Mesenchymal stem cell (in vitro differentiated cells and primary cell): Measurements from ENCODE around the gene ZNF410. TPM values are rescaled to one million over a fixed set of nuclear protein-coding genes. Genes with fewer than 3 reads are reported as not detected.

Experiments used
- DNase-seq: peaks from one replicate; pipeline ENCODE4 v3.0.0-alpha.2; 2013
- H2AFZ ChIP-seq: one replicate; pipeline ENCODE4 v1.6.1; 2013; ENCODE audit warnings: low read depth, mild to moderate bottlenecking, control low read depth, inconsistent platforms, low read length, moderate library complexity
- H2AK5ac ChIP-seq: 2 replicates; pipeline ENCODE4 v1.6.1; 2013; ENCODE audit warnings: low read length, moderate library complexity, mild to moderate bottlenecking, inconsistent platforms; ENCODE audit not compliant: severe bottlenecking
- H2BK120ac ChIP-seq: one replicate; pipeline ENCODE4 v1.6.1; 2013; ENCODE audit warnings: low read depth, mild to moderate bottlenecking, inconsistent platforms, low read length, moderate library complexity
- H2BK12ac ChIP-seq, 2 experiments: one replicate each; pipeline ENCODE4 v1.6.1; 2013; ENCODE audit warnings: inconsistent platforms in 2 of 2, low read length in 2 of 2, mild to moderate bottlenecking in 2 of 2, moderate library complexity in 2 of 2, control low read depth in 1 of 2
- H2BK15ac ChIP-seq: one replicate; pipeline ENCODE4 v1.6.1; 2013; ENCODE audit warnings: mild to moderate bottlenecking, low read depth, inconsistent platforms; ENCODE audit not compliant: poor library complexity, severe bottlenecking
- H2BK5ac ChIP-seq: 2 replicates; pipeline ENCODE4 v1.6.1; 2013; ENCODE audit warnings: low read depth, mild to moderate bottlenecking, low read length, control low read depth, inconsistent platforms; ENCODE audit not compliant: poor library complexity, severe bottlenecking
- H3K14ac ChIP-seq, 2 experiments: one replicate each; pipeline ENCODE4 v1.6.1; 2013; ENCODE audit warnings: inconsistent platforms in 2 of 2, low read length in 2 of 2, control low read depth in 1 of 2, mild to moderate bottlenecking in 1 of 2, moderate library complexity in 1 of 2
- H3K18ac ChIP-seq, 2 experiments: one replicate each; pipeline ENCODE4 v1.6.1; 2013; ENCODE audit warnings: inconsistent platforms in 2 of 2, low read length in 2 of 2, control low read depth in 1 of 2, low read depth in 1 of 2, mild to moderate bottlenecking in 1 of 2
- H3K23ac ChIP-seq, 2 experiments: one replicate each; pipeline ENCODE4 v1.6.1; 2013; ENCODE audit warnings: inconsistent platforms in 2 of 2, low read length in 2 of 2, mild to moderate bottlenecking in 2 of 2, moderate library complexity in 2 of 2, control low read depth in 1 of 2
- H3K27ac ChIP-seq: 2 replicates; pipeline ENCODE4 v1.5.1; 2013; ENCODE audit warnings: mild to moderate bottlenecking, moderate library complexity, low read length, control low read depth, inconsistent platforms; ENCODE audit not compliant: poor library complexity, severe bottlenecking
- H3K27me3 ChIP-seq, 2 experiments: 2 replicates each; pipeline versions ENCODE4 v1.6.1 to v1.7.0; 2013; ENCODE audit warnings: low read length in 2 of 2, mild to moderate bottlenecking in 2 of 2, moderate library complexity in 2 of 2, control low read depth in 1 of 2, inconsistent platforms in 1 of 2; ENCODE audit not compliant: control insufficient read depth in 1 of 2, insufficient read depth in 1 of 2
- H3K36me3 ChIP-seq, 2 experiments: 2 replicates each; pipeline versions ENCODE4 v1.6.1 to v1.7.0; 2013; ENCODE audit warnings: low read length in 2 of 2, control low read depth in 1 of 2, inconsistent platforms in 1 of 2, low read depth in 1 of 2, mild to moderate bottlenecking in 1 of 2; ENCODE audit not compliant: insufficient read depth in 2 of 2, control insufficient read depth in 1 of 2
- H3K4ac ChIP-seq, 2 experiments: one replicate each; pipeline ENCODE4 v1.6.1; 2013; ENCODE audit warnings: inconsistent platforms in 2 of 2, low read length in 2 of 2, mild to moderate bottlenecking in 2 of 2, moderate library complexity in 2 of 2, control low read depth in 1 of 2, low read depth in 1 of 2
- H3K4me1 ChIP-seq: 2 replicates; pipeline ENCODE4 v1.6.1; 2013; ENCODE audit warnings: low read depth, low read length, control low read depth; ENCODE audit not compliant: control insufficient read depth, insufficient read depth
- H3K4me2 ChIP-seq: 2 replicates; pipeline ENCODE4 v1.6.1; 2013; ENCODE audit warnings: low read length, mild to moderate bottlenecking, inconsistent platforms; ENCODE audit not compliant: poor library complexity, severe bottlenecking
- H3K4me3 ChIP-seq, 2 experiments: 2 replicates each; pipeline versions ENCODE4 v1.5.1 to v1.7.0; 2013; ENCODE audit warnings: low read length in 2 of 2, mild to moderate bottlenecking in 2 of 2, control low read depth in 1 of 2, low read depth in 1 of 2; ENCODE audit not compliant: insufficient read depth in 1 of 2
- H3K79me1 ChIP-seq: replicated peaks from 2 replicates; pipeline ENCODE4 v1.6.1; 2013; ENCODE audit warnings: mild to moderate bottlenecking, control low read depth, low read length, inconsistent platforms; ENCODE audit not compliant: poor library complexity, severe bottlenecking
- H3K9ac ChIP-seq: 2 replicates; pipeline ENCODE4 v1.7.0; 2013; ENCODE audit warnings: mild to moderate bottlenecking, low read length, moderate library complexity
- H3K9me3 ChIP-seq: 2 replicates; pipeline ENCODE4 v1.7.0; 2013; ENCODE audit warnings: mild to moderate bottlenecking, low read length; ENCODE audit not compliant: control insufficient read depth
- H4K8ac ChIP-seq: one replicate; pipeline ENCODE4 v1.6.1; 2013; ENCODE audit warnings: inconsistent platforms, mild to moderate bottlenecking, low read length, moderate library complexity
- H4K91ac ChIP-seq: one replicate; pipeline ENCODE4 v1.6.1; 2013; ENCODE audit warnings: mild to moderate bottlenecking, low read length, inconsistent platforms
- WGBS: methylation state at CpG from one replicate; pipeline ENCODE4 v1.1.7; 2013; ENCODE audit warnings: mixed read lengths; 5-methylcytosine and 5-hydroxymethylcytosine counted together
- small RNA-seq: library from polyadenylated mRNA; stranded (forward); fragments of <200 nt; extraction: miRNeasy Mini kit (QIAGEN cat#:217004); gene quantifications from one replicate; pipeline ENCODE3, GENCODE V24; 2013; ENCODE audit warnings: low read depth

The ZNF410 gene

DNA sequence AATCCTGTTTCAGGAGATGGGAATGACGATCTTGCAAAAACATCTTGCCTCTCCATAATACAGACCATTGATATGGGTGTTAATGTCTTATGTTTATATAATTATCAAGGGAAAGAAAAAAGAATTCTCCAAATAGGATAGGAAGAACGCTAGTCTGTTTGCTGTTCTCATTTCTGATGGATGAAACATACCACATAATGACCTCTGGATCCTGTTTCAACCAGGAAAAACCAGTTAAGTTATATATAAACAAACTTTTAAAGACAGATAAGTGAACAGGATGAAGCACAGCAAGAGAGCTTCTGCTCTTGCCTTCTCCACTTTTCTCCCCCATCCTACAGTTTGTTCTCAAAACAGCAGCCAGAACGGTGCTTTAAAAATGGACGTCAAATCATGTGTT, 91.2 kb downstream of the ZNF410 start:
- Histone ChIP-seq H2AK5ac (no peak overlapping the region), H3K23ac (no peak overlapping the region), H2BK15ac (no peak overlapping the region), H3K9ac (no peak overlapping the region), H3K27ac (peak overlapping the region; percentile 31), H2BK120ac (no peak overlapping the region), H3K4me2 (no peak overlapping the region), H3K18ac (peak overlapping the region in 1 of 2 experiments; percentile 26), H2BK5ac (no peak overlapping the region), H4K91ac (no peak overlapping the region), H3K4me3 (no peak overlapping the region), H2BK12ac (no peak overlapping the region), H3K79me1 (no peaks in the 10 kb centered on the region), H4K8ac (peak overlapping the region; percentile 22), H3K4ac (no peak overlapping the region), H3K36me3 (peaks cover 7 to 38% of the 10 kb centered on the region in 2 experiments), H2AFZ (no peak overlapping the region), H3K4me1 (peaks cover 13% of the 10 kb centered on the region), H3K9me3 (no peaks in the 10 kb centered on the region), H3K27me3 (no peaks in the 10 kb centered on the region), H3K14ac (no peak overlapping the region)
- DNase-seq, result peak; percentile 72
- 16% methylated on average over 2 of the region's 4 CpGs for WGBS

Small RNA genes lying within 50 kb of the gene (small RNA-seq; reads per million reads assigned to genes)
- gene AC005520.4, result not detected
- not detected for gene RF00019
